HL-60/S4 (cell line): ENCODE results near the gene GPI.

ENCODE experiments used
- in situ Hi-C: fragments of 300-500 bp; cut with MboI; formaldehyde crosslinking; loops from 2 replicates; pipeline ENCODE4 v1.14.3; 2022; ENCODE audit warnings: low sequenced_read_pairs

The GPI gene

DNA sequence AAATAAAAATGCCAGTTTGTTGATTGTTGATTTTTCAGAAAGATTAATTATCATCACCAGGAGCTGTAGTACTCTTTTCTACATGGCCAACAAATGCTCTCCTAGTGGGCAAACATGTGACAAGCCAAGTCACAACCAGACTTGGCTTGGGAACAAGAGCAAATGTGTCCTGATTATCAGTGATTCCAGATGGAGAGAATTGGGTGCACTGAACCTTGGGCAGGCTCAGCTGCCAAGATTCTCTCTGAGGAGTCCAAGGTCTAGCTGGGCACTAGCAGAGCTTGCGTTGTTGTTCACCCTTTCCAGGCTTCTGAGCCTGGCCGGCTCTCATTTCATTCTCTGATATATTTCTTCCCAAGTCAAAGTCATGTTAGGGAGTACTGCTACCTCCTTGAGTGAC, 27.3 kb upstream of the GPI start:
- in situ Hi-C loops: no loop called here

DNA sequence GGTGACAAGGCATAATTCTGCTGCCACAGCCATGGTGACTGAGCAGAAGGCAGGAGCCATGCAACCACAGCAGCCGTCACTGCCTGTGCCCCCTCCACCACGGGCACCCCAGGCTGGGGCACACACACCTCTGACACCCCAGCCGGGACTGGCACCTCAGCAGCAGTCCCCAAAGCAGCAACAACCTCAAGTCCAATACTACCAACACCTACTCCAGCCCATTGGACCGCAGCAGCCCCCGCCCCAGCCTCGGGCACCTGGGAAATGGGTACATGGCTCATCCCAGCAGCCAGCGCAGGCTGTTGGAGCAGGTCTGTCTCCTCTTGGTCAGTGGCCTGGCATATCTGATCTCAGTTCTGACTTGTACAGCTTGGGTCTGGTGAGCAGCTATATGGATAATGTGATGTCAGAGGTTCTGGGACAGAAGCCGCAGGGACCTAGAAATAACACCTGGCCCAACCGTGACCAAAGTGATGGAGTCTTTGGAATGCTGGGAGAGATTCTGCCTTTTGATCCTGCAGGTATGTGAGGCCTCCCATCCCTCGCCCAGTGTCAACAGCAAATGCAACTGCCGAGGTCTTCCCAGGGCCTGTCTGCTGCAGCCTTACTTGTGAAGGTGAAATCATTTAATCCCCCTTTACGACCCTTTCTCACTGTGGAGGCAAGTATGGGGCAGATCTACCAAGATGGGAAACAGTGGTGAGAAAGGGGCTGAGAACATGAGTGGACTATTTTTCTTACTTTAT, 22.9 kb upstream of the GPI start:
- in situ Hi-C loops: no loop called here

- in situ Hi-C loops: no loop called here
Measured at GRCh38 chr19:34343751-34344150, 21.2 kb upstream of the GPI start.

DNA sequence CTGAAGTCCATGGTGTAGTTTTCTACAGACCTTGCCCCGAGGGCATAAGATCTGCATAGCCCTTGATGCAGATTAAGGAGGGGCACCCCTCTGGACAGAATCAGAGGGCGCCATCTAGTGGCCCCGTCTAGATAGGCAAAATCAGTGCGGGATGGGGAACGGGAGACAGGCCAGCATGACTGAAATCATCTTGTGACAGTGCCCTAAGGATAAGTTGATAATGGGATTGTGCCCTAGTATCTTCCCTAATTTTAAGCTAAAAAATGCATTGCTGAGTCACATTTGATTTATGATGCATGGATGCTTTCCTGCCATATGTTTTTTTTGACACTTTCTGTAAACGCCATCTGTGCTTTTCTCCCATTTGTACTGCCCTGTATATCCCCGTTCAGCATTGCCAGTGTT, 19.0 kb upstream of the GPI start:
- in situ Hi-C loops: no loop called here

GRCh38 chr19:34347561-34348165, 17.3 kb upstream of the GPI start:
- in situ Hi-C loops: no loop called here

DNA sequence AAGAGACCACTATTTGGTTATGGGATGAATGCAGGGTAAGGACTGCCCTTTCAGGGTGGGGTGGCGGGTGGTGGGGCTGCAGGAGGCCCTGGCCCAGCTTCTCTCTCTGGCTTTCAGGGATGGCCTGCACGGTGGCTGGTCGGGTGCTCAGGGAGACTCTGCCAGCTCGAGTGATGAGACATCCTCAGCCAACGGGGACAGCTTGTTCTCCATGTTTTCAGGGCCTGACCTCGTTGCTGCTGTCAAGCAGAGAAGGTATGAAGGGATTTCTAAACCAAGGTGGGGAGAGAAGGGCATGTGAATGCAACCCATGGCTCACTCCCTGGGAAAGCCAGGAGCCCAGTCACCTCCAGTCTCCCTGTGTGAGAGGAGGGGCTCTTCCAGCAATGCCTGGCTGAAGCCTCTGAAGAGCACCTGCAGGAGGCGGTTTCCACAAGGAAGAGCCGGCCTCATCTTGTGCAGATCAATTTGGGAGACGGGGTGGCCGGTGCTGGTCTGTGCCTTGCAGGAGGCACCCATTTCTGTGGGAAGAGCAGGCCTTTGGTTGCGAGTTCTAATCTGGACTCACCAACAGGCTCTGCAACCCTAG, 16.0 kb upstream of the GPI start:
- in situ Hi-C loops: no loop called here

- in situ Hi-C loops: no loop called here
Measured at GRCh38 chr19:34350161-34350561, 14.8 kb upstream of the GPI start.

- in situ Hi-C loops: no loop called here
Measured at GRCh38 chr19:34351382-34351826, 13.6 kb upstream of the GPI start.

DNA sequence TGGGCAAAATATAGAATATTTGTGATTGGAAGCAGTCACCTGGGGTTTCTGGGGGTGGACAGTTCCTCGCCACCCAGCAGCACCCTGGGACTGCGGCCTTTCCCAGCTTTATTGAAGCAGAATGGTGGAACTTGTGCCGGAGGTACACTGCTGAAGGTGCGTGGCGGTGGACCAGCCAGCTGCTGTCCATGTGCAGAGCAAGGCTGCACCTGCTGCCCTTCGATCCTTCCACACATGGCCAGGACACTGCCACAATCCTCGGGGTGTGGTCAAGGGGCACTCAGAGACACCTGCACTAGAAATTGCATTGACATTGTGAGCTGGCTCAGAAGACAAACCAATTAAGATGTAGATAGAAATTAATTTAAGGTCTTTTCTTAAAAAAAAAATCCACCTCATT, 11.4 kb upstream of the GPI start:
- in situ Hi-C loops: no loop called here

DNA sequence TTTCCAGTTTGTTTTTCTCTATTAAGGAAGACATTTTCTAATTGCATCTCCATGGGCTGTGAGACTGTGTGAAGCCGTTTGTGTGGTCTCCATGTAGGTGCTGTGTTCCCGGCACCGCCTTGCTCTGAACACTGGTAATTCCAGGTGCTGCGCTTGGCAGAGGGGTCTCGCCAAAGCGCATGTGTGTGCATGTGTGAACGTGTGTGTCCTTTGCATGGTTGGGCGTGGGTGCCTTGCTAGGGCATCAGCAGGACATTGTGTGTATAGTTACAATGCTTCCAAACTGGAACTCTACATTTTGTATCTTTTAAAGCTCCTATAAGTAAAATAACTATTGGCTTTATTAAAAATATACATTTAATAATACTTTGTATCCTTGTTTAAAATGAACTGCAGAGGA, 9.8 kb upstream of the GPI start:
- in situ Hi-C loops: no loop called here

GRCh38 chr19:34356875-34357274, 8.1 kb upstream of the GPI start:
- in situ Hi-C loops: no loop called here

GRCh38 chr19:34357431-34357830, 7.6 kb upstream of the GPI start:
- in situ Hi-C loops: no loop called here

- in situ Hi-C loops: no loop called here
Measured at GRCh38 chr19:34359140-34359953, 5.6 kb upstream of the GPI start.

DNA sequence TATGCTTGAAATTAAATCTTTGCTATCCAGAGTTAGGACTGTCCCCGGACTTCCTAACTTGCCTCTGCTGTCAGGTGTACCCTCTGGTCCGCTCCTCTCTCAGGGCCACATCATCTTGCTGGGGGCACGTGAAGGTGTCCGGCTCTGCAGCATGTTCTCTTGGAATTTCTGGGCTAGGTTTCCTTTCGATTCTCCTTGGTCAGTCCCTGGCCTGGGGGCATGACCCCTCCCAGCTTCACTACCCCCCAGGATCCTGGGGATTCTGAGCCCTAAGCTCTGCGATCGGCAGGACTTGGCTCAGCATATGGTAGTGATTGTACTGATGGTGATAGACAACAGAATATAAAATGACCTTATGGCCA, 5.1 kb upstream of the GPI start:
- in situ Hi-C loops: no loop called here

GRCh38 chr19:34360354-34360909, 4.6 kb upstream of the GPI start:
- in situ Hi-C loops: no loop called here

- in situ Hi-C loops: no loop called here
Measured at GRCh38 chr19:34362679-34363069, 2.3 kb upstream of the GPI start.

GRCh38 chr19:34363094-34363493, 1.9 kb upstream of the GPI start:
- in situ Hi-C loops: no loop called here

DNA sequence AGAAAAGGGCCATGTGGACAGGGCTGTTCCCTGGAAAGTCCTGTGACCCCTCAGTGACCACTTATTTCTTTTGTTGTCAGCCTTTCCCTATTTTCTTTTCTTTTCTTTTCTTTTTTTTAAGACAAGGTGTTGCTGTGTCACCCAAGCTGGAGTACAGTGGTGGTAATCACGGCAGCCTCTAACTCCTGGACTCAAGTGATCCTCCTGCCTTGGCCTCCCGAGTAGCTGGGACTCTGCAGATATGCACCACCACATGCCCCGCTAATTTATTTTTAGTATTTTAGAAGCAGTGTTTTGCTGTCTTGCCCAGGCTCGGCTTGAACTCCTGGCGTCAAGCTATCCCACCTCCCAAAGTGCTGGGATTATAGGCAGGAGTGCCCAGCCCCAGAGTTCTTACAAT, 1.1 kb upstream of the GPI start:
- in situ Hi-C loops: no loop called here

DNA sequence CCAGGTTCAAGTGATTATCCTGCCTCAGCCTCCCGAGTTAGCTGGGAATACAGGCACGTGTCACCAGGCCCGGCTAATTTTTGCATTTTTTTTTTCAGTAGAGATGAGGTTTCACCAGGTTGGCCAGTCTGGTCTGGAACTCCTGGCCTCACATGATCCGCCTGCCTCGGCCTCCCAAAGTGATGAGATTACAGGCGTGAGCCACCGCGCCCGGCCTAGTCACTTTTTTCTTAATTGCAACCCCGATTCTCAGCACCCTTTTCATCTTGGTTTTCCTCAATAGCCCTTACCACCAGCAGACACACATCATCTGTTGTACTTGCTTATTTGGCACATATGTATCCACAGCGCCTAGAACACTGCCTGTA, 550 bp upstream of the GPI start:
- in situ Hi-C loops: no loop called here

GRCh38 chr19:34365463-34366401, 736 bp downstream of the GPI start:
- in situ Hi-C loops: no loop called here
